GM18505 (cell line): Measurements from ENCODE around the gene TUBGCP5.

Experiments used
- ATAC-seq: cut with Tn5 transposase; IDR thresholded peaks from one replicate; pipeline ENCODE4 v1.9.1; 2021; ENCODE audit not compliant: unreplicated experiment
- POLR2A ChIP-seq: IDR thresholded peaks from 4 replicates; pipeline ENCODE4 v1.6.1; 2011; ENCODE audit warnings: borderline replicate concordance; ENCODE audit not compliant: insufficient read depth, insufficient read length; ENCODE audit errors: extremely low read depth

Gene TUBGCP5

GRCh38 chr15:22959321-22960101 lies 79.9 kb downstream of the TUBGCP5 start:
- TF ChIP-seq POLR2A, result no peak
- ATAC-seq, result no peak

- TF ChIP-seq POLR2A, result no peak
- peak; percentile 67 for ATAC-seq
Observed at GRCh38 chr15:22958487-22959280, 80.7 kb downstream of the TUBGCP5 start.

GRCh38 chr15:22956978-22957260 lies 82.5 kb downstream of the TUBGCP5 start:
- TF ChIP-seq POLR2A, result no peak
- no peak for ATAC-seq

GRCh38 chr15:22956257-22956977 lies 83.0 kb downstream of the TUBGCP5 start:
- TF ChIP-seq POLR2A, result no peak
- ATAC-seq, result no peak

GRCh38 chr15:22955544-22956119 lies 83.7 kb downstream of the TUBGCP5 start:
- no peak for TF ChIP-seq POLR2A
- no peak for ATAC-seq

- TF ChIP-seq POLR2A, result no peak
- ATAC-seq, result no peak
Observed at GRCh38 chr15:22954798-22955543, 84.4 kb downstream of the TUBGCP5 start.

- ATAC-seq, result no peak
- no peak for TF ChIP-seq POLR2A
Observed at GRCh38 chr15:22954326-22954725, 85.0 kb downstream of the TUBGCP5 start.

- TF ChIP-seq POLR2A, result no peak
- ATAC-seq, result no peak
Observed at GRCh38 chr15:22952796-22953579, 86.4 kb downstream of the TUBGCP5 start.

GRCh38 chr15:22951381-22952280 lies 87.7 kb downstream of the TUBGCP5 start:
- no peak for ATAC-seq
- TF ChIP-seq POLR2A, result no peak

GRCh38 chr15:22951031-22951380 lies 88.4 kb downstream of the TUBGCP5 start:
- no peak for TF ChIP-seq POLR2A
- ATAC-seq, result no peak

- no peak for TF ChIP-seq POLR2A
- no peak for ATAC-seq
Observed at GRCh38 chr15:22950256-22950990, 88.9 kb downstream of the TUBGCP5 start.
